HG02885 (cell line): ENCODE data around the gene ERICH3.
A peak's percentile ranks its signal among the peaks of the same experiment; 100 is the strongest.

Source experiments
- ATAC-seq: cut with Tn5 transposase; IDR thresholded peaks from one replicate; pipeline ENCODE4 v1.9.1; 2021; ENCODE audit warnings: mild to moderate bottlenecking; ENCODE audit not compliant: unreplicated experiment, poor library complexity

The ERICH3 gene

GRCh38 chr1:74593887-74594866 lies 79.4 kb downstream of the ERICH3 start:
- ATAC-seq: no peak

- ATAC-seq: no peak
Observed at GRCh38 chr1:74592580-74593355, 80.8 kb downstream of the ERICH3 start.

- no peak for ATAC-seq
Observed at GRCh38 chr1:74591949-74592348, 81.6 kb downstream of the ERICH3 start.

- no peak for ATAC-seq
Observed at GRCh38 chr1:74590288-74590687, 83.3 kb downstream of the ERICH3 start.

- no peak for ATAC-seq
Observed at GRCh38 chr1:74587888-74588287, 85.7 kb downstream of the ERICH3 start.

- no peak for ATAC-seq
Observed at GRCh38 chr1:74586253-74586897, 87.2 kb downstream of the ERICH3 start.

GRCh38 chr1:74584185-74584584 lies 89.4 kb downstream of the ERICH3 start:
- ATAC-seq: no peak

- ATAC-seq: no peak
Observed at GRCh38 chr1:74583397-74583796, 90.2 kb downstream of the ERICH3 start.

- peak; percentile 99 for ATAC-seq
Observed at GRCh38 chr1:74579425-74579824, 94.2 kb downstream of the ERICH3 start.

GRCh38 chr1:74578101-74578500 lies 95.5 kb downstream of the ERICH3 start:
- no peak for ATAC-seq

GRCh38 chr1:74571891-74572290 lies 101.7 kb downstream of the ERICH3 start:
- ATAC-seq: no peak

GRCh38 chr1:74571493-74571800 lies 102.1 kb downstream of the ERICH3 start:
- ATAC-seq: no peak

- ATAC-seq: no peak
Observed at GRCh38 chr1:74570797-74571492, 102.6 kb downstream of the ERICH3 start.

GRCh38 chr1:74549932-74550331 lies 123.7 kb downstream of the ERICH3 start:
- no peak for ATAC-seq

GRCh38 chr1:74548961-74549750 lies 124.4 kb downstream of the ERICH3 start:
- no peak for ATAC-seq

- ATAC-seq: no peak
Observed at GRCh38 chr1:74545821-74546220, 127.8 kb downstream of the ERICH3 start.

- no peak for ATAC-seq
Observed at GRCh38 chr1:74534241-74534640, 139.4 kb downstream of the ERICH3 start.

GRCh38 chr1:74531796-74532195 lies 141.8 kb downstream of the ERICH3 start:
- no peak for ATAC-seq

GRCh38 chr1:74530892-74531291 lies 142.7 kb downstream of the ERICH3 start:
- no peak for ATAC-seq

- no peak for ATAC-seq
Observed at GRCh38 chr1:74528123-74528522, 145.5 kb downstream of the ERICH3 start.
